ENCODE data around the gene SPDYE2B.
"Not testable (repeated sequence)": the region's sequence is repeated elsewhere in the genome, so short reads cannot be mapped to it uniquely, and the experiment has no call there.

DNA sequence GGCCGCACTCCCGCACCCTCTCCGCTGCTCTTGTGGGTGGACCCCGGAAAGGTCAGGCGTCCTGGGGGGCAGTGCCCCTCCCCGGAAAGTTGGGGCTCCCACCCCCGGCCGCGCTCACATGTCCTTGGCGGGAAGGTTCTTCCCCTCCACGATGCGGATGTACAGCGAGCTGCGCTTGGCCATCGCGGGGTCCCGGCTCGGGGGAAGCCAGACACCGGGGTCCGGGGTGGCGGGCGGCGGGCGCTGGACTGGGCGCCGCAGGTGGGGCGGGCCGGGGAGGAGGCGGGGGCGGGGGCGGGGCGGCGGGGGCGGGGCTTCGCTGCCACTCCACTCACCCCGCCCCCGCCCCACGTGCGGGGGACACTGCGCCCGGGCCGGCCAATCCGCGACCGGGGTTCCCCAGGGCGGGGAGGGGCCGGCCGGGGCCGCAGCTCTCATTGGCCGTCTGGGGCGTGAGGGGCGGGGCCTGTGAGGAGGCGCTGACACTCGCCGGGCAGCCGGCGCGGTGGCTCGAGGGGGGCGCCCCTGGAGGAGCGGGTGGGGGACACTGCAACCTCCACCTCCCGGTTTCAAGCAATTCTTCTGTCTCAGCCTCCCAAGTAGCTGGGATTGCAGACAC lies 33.5 kb upstream of the SPDYE2B start, which contains the start of gene RASA4:
- TF ChIP-seq, protein P1, sequence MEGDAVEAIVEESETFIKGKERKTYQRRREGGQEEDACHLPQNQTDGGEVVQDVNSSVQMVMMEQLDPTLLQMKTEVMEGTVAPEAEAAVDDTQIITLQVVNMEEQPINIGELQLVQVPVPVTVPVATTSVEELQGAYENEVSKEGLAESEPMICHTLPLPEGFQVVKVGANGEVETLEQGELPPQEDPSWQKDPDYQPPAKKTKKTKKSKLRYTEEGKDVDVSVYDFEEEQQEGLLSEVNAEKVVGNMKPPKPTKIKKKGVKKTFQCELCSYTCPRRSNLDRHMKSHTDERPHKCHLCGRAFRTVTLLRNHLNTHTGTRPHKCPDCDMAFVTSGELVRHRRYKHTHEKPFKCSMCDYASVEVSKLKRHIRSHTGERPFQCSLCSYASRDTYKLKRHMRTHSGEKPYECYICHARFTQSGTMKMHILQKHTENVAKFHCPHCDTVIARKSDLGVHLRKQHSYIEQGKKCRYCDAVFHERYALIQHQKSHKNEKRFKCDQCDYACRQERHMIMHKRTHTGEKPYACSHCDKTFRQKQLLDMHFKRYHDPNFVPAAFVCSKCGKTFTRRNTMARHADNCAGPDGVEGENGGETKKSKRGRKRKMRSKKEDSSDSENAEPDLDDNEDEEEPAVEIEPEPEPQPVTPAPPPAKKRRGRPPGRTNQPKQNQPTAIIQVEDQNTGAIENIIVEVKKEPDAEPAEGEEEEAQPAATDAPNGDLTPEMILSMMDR (conservative IDR thresholded peaks at IDR 0.05 in 1 of 2, IDR thresholded peaks at IDR 0.05 in 1 of 2; ENCODE audit: low read depth in 1 of 2, low read length in 2 of 2) = not testable (repeated sequence)
- TF ChIP-seq EZH2 (IDR thresholded peaks at IDR 0.05; ENCODE audit: low read length, missing control alignments) = not testable (repeated sequence)
